T-helper 22 cell (primary cell): Measurements from ENCODE around the gene ARSJ.
A peak's percentile ranks its signal among the peaks of the same experiment; 100 is the strongest.

Experiments used
- DNase-seq: peaks from one replicate; pipeline ENCODE4 v3.0.0-alpha.2; 2020; ENCODE audit warnings: low read depth

The ARSJ gene

DNA sequence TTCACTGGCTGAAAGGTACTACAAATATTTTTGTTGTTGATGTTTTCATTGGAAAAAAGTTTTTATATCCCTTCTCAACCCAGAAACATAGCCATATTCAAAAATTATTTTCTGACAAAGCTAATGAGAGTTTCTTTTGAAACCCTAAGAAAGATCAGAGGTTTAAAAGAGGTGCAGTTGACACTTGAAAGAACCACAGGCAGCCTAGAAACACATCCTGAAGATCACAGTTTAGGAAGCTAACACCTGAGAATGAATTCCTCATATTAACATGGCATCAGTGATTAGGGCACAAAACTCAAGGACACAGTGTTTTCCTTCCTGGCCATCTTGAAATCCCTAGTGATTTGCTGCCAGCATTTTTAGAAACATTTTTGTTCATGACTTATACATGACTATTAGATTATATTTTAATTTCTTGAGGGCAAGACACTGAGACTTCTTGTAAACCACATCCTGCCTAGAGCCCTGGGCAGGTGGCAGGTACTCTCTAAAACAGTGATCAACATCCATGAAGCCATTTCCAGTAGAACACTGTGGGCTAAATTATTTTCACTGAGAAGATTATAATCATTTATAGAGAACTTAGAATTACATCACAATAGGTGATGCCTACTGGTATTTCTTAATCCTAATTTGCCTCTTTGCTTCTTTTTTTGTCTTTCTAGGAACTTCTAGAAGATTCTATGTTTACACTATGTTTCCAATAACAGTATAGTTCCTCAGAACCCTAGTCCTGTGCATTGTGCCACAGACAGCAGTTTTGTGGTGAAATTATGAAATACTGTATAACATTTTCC is 80.0 kb downstream of the ARSJ start:
- DNase-seq = peak; percentile 19

DNA sequence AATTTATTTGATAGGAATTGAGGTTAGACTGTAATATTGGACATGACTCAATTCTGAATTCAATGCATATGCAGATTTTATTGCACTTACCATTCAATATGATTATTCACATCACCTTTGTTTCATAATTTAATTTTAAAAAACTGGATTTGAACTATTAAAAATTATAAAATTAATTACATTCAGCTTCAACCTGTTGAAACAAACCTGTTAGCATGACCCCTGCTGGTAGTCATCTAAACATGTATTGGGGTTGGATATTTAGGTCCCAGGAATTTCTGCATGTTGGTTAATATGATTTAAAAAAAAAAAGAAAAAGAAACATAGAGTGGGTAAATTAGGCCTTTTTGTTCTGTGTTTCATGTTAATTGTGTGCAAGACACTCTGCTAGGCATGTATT is 85.9 kb downstream of the ARSJ start:
- no peak for DNase-seq

- no peak for DNase-seq
Observed at GRCh38 chr4:113888006-113888405, 91.4 kb downstream of the ARSJ start.

DNA sequence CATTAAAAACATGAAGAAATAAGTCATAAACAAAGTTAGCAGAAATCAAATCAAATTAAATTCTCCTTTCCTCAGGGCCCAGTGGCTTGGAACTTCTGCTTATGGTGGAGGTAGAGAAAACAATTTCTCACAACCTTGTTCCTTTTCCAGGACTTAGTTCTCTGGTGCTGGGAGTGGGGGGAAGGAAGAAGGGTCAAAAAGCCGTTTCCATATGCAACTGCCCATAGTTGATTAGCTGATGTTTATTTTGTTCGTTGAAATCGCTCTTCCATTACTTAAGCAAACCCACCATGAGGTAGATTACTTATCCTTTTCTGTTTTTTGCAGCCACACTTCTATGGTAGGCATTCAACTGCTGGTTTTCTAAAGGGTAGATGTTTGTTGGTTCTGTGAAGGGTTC is 94.2 kb downstream of the ARSJ start:
- no peak for DNase-seq

DNA sequence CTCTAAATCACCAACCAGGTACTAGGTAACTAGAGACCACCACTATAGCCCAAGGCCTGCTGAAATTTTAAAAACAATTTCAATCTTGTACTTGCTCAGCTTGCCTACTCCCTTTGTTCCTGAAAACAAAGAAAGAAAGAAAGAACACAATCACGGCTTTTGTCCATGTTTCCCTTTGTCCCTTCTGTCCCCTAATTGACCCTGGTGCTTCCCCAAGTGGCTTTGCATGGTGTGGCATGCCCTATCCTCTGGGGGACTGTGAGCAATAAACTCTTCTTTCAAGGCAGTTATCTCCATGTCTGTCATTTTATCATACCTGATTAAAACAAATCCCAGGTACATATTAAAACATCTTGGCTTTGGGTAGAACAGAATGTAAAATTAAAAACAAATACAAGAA is 94.8 kb downstream of the ARSJ start:
- no peak for DNase-seq

- DNase-seq = no peak
Observed at GRCh38 chr4:113882668-113883067, 96.8 kb downstream of the ARSJ start.

DNA sequence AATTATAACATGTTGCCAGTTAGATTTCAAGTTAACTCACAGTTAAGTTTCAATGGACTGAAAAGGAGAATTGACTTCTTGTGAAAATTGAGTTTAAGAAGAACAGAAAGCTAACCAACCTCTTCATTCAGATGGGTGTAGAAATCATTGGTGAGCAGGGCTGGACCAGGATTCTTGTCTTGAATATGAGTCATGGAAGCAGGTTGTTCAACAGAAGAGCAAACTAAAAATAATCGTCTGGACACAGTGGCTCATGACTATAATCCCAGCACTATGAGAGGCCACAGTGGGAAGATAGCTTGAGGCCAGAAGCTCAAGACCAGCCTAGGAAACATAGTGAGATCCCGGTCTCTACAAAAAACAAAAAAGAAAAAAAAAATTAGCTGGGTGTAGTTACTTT is 98.2 kb downstream of the ARSJ start:
- no peak for DNase-seq

DNA sequence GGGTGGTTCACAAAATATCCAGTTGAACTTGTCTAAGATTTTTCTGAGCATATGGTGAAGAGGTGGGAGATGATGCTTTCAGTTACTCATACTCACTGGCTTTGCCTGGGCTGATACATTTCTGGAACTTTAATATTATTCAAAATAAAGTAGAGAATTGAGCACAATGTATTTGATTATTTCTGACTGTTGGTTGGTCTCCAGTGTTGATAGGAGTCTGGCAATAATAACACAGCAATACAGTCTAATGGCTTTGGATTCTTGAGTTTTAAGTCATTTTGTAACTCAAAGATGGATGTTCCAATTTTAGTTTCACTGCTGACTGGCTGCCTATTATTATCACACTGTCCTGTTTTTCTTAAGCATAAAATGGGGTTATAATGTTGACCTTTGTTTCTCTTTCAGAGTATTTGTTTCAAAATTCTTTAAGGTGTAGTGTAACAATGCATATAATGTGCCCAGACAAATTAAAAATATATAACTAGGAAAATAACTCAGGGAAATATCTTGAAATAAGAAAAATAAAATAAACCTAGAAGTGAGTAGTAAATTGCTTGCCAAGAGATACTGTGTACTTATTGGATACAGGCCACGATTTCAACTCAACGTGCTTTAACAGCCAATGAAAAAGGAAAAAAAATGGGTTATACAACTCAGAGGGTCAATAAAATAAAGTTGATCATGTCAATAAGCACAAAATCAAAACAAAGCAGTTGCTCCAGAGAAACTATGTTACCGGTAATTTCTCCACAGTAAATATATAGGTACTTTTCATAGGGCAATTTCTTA is 99.0 kb downstream of the ARSJ start:
- DNase-seq = no peak

- no peak for DNase-seq
Observed at GRCh38 chr4:113878668-113879067, 100.8 kb downstream of the ARSJ start.

DNA sequence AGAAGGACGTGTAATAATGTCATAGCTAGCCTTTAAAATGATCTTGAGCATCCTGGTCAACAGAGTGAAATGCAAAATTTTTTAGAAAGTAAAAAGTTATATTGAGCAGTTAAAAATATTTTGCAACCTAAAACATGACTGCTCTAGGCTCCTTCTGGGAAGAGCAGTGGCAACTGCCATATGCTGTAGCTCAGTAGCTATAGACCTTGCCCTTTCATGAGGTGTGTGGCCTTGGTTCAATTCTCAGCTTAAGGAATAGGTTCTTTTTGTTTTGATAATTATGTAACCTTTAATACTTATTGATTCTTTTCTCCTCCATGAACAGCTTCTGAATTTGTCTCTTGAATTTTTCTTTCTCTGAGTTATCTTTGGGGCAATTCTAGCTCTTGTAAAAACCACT is 105.0 kb downstream of the ARSJ start:
- no peak for DNase-seq

DNA sequence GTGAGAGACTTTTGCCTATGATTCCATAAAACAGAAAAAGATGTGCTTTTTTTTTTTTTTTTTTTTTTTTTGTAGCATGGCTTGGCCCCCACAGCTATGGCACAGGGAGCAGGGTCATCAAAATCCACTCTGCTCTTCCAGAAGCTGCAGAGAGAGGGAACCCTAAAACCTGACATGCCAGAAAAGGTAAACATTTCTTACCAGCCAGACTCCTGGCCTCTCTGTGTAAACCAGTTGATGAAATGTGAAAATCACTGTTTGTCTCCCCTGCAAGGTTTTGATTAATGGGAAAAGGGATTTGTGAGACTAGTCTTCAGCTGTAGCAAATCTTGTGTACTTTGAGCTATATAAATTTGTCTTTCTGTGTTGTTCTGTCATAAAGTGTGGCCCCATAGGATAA is 105.9 kb downstream of the ARSJ start:
- DNase-seq = no peak

DNA sequence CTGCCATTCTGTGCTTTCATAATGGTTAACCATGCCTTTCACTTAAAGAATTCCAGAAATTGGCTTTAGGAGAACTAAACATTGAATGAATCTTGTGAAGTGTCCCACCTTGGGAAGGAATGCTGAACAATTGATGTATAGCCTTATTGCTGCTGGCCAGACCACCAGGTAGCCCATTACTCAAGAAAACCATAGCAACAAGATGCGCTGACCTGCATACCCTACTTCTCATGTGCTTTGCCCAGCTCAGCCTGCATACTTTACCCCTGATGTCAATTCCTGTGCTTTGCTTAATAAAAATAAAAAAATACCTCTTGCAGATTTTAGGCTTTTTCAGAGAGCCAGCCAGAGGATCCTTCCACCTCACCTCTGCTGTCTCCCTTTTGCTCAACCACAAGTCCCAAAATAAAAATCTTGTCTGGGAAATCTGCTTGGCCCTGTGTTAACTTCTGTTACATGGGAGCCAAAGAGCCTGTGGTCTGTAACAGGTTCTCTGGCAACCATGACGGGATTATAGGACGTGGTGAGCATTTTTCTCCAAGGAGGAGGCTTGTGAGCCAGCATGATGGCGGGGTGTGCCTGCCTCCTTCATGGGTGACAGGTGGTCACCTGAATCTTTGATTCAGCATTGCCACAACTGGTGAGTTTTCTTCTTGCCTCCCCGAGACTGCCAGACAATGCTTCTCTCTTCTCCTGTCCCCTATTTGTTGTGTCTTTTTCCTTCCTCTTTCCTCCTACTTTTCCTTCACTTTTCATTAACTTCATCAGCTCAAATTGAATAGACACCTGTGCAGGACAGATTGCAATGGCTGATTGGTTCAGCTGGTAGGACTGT is 106.8 kb downstream of the ARSJ start:
- DNase-seq = no peak

GRCh38 chr4:113871080-113871479 is 108.4 kb downstream of the ARSJ start:
- DNase-seq = no peak

GRCh38 chr4:113869743-113870375 is 109.6 kb downstream of the ARSJ start:
- no peak for DNase-seq

DNA sequence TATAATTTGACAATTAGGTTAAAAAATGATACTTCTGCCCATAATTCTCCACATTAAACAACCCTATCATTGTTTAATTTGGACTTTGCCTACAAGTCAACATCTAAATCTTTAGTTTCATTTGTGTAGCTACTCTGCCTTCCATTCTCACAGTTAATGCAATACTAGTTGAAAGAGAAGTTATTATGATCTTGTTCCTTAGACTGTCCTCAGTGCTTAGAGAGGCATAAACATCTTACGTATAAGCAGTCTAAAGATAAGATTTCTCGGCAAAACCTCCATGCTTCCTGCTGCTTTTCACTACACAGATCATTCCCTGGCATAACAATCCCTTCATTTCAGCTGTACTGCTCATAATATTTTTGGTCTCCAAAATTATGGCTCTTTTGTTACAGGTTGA is 112.8 kb downstream of the ARSJ start:
- no peak for DNase-seq

GRCh38 chr4:113858924-113859323 is 120.5 kb downstream of the ARSJ start:
- DNase-seq = no peak

DNA sequence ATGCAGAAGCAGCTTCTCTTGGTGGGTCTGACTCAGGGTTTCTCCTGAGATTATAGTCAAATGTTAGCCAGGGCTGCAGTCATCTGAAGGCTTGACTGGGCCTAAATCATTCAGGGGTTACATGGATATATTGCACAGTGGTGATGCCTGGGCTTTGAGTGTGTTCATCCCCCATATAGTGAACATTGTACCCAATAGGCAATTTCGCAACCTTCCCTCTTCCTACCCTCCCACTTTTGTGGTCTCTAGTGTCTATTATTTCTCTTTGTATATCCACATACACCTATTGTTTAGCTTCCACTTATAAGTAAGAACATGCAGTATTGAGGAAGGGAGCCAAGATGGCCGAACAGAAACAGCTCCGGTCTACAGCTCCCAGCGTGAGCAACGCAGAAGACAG is 127.6 kb downstream of the ARSJ start:
- no peak for DNase-seq
